Omental fat pad (tissue), 4 donors: ENCODE data around the gene UBTD1. TPM values are rescaled to one million over a fixed set of nuclear protein-coding genes. Genes with fewer than 3 reads are reported as not detected.

Experiments used
- ATAC-seq: fragments of 150-250 bp; one replicate; pipeline ENCODE4 v1.9.1; 2016; ENCODE audit warnings: mild to moderate bottlenecking, moderate library complexity; ENCODE audit not compliant: low FRiP score
- DNase-seq: peaks from one replicate; pipeline ENCODE4 v3.0.0-alpha.2; 2019; ENCODE audit warnings: low spot score
- total RNA-seq, 4 donors: library from RNA; depleted of rRNA; stranded (reverse); fragments of >200 nt; gene quantifications; one replicate each; pipeline ENCODE4 v1.1.0, GENCODE V29; 2016
- TF ChIP-seq, protein P1 (sequence below), 3 donors: fragments of 450-650 bp; IDR thresholded peaks; one replicate each; pipeline ENCODE4 v1.5.1; 2016 to 2017; ENCODE audit warnings: antibody characterized with exemption in 3 of 3, mild to moderate bottlenecking in 3 of 3, moderate library complexity in 2 of 3

Gene UBTD1
- total RNA-seq, 4 donors from 2014 or later, result 15.6 to 22.8 (median 19.2) TPM

DNA sequence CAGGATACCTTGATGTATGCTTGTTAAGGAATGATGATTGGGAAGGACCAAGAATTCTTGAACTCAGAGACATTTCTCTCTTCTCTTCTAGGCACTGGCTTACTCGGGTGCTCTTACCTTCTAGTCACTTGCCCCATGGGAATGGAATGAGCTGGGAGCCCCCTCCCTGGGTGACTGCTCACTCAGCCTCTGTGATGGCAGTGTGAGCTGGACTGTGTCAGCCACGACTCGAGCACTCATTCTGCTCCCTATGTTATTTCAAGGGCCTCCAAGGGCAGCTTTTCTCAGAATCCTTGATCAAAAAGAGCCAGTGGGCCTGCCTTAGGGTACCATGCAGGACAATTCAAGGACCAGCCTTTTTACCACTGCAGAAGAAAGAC, 42.0 kb upstream of the UBTD1 start:
- no peak for ATAC-seq
- TF ChIP-seq, protein P1, sequence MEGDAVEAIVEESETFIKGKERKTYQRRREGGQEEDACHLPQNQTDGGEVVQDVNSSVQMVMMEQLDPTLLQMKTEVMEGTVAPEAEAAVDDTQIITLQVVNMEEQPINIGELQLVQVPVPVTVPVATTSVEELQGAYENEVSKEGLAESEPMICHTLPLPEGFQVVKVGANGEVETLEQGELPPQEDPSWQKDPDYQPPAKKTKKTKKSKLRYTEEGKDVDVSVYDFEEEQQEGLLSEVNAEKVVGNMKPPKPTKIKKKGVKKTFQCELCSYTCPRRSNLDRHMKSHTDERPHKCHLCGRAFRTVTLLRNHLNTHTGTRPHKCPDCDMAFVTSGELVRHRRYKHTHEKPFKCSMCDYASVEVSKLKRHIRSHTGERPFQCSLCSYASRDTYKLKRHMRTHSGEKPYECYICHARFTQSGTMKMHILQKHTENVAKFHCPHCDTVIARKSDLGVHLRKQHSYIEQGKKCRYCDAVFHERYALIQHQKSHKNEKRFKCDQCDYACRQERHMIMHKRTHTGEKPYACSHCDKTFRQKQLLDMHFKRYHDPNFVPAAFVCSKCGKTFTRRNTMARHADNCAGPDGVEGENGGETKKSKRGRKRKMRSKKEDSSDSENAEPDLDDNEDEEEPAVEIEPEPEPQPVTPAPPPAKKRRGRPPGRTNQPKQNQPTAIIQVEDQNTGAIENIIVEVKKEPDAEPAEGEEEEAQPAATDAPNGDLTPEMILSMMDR (IDR thresholded peaks at IDR 0.05), result no peak
- no peak for DNase-seq

DNA sequence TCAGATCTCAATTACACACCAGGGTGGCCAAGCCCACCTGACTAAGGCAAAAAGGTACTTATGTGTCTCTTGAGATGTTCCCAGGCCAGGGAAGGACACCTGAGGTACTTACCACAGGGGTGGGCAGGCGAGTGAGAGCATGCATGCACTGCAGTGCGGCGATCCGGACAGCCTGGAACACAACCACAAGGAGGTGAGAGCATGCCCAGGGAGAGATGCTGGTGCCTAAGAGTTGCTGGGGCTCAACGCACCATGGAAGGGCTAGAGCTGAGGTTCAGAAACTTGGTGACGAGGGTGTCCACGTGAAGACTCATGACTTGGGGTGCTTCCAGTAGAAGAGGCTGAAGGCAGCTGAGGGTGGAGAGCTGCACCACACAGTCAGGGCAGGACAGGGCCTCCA, 39.6 kb upstream of the UBTD1 start:
- DNase-seq (no peak), ATAC-seq (no peak)
- TF ChIP-seq, protein P1 (IDR thresholded peaks at IDR 0.05), result no peak

DNA sequence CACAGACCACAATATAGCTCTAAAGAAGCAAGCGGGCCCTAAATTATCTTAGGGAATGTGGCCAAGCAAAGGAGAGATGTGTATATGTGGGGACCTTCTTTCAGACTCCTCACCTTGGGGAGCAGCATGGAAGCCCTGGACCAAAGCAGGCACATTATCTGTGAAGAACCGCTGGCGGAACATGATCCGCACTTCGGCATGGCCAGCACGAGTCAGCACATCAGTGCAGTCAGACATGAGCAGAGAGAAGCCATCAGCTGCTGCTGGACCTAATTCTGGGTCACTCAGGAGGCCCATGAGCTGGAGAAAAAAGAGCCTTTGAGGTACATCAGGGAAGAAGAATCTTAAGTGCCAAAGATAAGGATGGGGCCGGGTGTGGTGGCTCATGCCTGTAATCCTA, 38.8 kb upstream of the UBTD1 start:
- TF ChIP-seq, protein P1 (IDR thresholded peaks at IDR 0.05), result no peak
- ATAC-seq, result no peak
- no peak for DNase-seq

DNA sequence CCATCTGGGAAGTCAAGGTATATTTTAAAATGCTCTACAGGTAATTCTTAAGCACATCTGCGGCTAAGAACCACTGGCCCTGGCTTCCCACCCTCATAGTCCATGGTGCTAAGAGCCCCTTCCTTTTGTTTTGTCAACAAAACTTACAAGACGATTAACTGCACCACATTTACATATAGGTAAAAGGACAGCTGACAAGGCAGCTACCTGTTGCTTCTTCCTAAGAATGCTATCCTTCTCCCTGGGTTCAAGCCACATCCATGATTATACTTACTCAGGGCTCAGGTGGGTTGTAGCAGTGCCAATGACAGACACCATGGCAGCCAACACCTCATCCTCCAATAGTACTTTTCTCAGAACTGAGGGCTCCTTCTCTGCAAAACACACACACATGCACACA, 36.4 kb upstream of the UBTD1 start:
- TF ChIP-seq, protein P1 (IDR thresholded peaks at IDR 0.05), result no peak
- DNase-seq (no peak), ATAC-seq (no peak)

DNA sequence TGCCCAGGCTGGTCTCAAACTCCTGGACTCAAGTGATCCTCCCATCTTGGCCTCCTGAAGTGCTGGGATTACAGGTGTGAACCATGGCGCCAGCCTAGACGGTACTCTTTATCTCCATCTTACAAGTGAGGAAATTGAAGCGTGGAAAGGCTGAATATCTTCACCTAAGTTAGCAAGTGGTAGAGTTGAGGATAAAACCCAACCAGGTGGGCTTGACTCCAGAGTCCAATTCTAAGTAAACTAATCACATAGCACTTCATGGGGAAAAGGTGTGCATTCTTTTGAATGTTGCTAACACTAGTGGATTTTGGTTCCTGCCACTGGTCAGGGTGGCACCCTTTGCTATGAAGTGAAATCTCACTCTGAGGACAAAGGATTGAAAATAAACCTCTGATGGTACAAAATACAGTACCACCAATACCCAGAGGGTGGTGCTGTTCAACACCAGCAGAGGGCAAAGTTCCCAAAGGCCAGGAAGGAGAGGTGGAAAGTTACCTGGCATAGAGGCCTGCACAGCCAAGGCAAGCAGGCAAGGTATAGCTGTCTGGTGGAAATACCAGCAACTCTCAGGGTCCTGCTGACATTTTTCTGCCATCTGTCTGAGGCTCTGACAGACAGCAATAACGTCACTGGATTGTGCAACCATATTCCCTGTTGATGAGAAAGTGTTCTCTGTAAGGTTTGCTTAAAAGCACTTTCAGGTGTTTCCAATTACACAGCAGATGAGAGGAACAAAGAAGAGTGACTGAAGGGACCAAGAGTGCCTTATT, 35.2 kb upstream of the UBTD1 start:
- ATAC-seq, result peak; percentile 62
- TF ChIP-seq, protein P1 (IDR thresholded peaks at IDR 0.05), result peak in 2 of 3 donors; percentile 5 to 74
- no peak for DNase-seq

DNA sequence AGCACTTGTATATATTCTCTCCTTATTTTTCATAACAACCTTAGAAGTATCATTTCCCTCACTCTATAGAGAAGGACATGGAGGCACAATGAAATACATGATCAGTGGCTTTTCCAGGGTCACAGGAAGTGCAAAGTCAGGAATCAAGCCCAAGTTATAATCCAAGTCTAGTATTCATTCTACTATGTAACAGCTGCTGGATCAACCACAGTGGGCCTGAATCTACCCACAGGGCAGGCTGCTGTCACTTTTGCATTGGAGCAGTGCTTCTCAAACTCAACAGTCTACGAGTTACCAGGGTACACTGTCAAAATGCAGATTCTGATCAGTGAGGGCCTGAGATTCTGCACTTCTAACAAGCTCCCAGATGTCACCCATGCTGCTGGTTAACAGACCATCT, 34.5 kb upstream of the UBTD1 start:
- ATAC-seq (no peak), DNase-seq (no peak)
- TF ChIP-seq, protein P1 (IDR thresholded peaks at IDR 0.05), result no peak

DNA sequence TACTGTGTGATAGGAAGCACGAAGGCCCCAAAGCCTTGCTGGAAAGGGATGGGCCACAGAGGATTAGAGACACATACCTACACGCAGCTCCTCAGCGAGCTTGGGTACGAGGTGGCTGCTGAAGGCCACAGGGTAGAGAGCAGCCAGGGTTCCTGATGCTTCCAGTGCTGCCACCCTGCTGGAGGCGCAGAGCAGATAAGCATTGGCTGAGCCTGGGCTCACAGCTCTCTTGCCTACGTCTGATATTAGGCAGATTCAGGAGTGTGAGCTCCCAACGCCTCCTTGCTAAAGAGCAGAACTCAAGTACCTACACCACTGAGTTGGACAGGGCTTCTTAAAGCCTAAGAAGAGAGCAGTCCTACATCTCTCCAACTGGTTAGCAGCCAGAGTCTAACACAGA, 32.7 kb upstream of the UBTD1 start:
- TF ChIP-seq, protein P1 (IDR thresholded peaks at IDR 0.05), result no peak
- no peak for ATAC-seq
- no peak for DNase-seq
